Right lobe of liver (tissue), 4 donors: ENCODE measurements around the gene ABHD11.

Source experiments
- CTCF ChIP-seq, 4 donors: fragments of 200-600 bp in 3 of 4; fragments of 450-650 bp in 1 of 4; IDR thresholded peaks; one replicate each; pipeline versions ENCODE4 v1.5.1 to v1.8.0; 2016 to 2022; ENCODE audit warnings: antibody characterized with exemption in 4 of 4, mild to moderate bottlenecking in 2 of 4
- POLR2A ChIP-seq: fragments of 450-650 bp; IDR thresholded peaks from one replicate; pipeline ENCODE4 v1.6.1; 2017; ENCODE audit warnings: antibody characterized with exemption, mild to moderate bottlenecking
- donor health status: DM: no; HTN: no; CAD: no.
- donor health status: DM: no; HTN: no; CAD: no.
- donor health status: DM: no; HTN: yes; CAD: no.

- no peak for TF ChIP-seq POLR2A
- no peak for TF ChIP-seq CTCF (IDR thresholded peaks at IDR 0.05)
Observed at GRCh38 chr7:73702665-73703064, 35.9 kb downstream of the ABHD11 start.
